Measurements from ENCODE around the gene ANO4.
"Not testable (repeated sequence)": the region's sequence is repeated elsewhere in the genome, so short reads cannot be mapped to it uniquely, and the experiment has no call there.

Gene ANO4

DNA sequence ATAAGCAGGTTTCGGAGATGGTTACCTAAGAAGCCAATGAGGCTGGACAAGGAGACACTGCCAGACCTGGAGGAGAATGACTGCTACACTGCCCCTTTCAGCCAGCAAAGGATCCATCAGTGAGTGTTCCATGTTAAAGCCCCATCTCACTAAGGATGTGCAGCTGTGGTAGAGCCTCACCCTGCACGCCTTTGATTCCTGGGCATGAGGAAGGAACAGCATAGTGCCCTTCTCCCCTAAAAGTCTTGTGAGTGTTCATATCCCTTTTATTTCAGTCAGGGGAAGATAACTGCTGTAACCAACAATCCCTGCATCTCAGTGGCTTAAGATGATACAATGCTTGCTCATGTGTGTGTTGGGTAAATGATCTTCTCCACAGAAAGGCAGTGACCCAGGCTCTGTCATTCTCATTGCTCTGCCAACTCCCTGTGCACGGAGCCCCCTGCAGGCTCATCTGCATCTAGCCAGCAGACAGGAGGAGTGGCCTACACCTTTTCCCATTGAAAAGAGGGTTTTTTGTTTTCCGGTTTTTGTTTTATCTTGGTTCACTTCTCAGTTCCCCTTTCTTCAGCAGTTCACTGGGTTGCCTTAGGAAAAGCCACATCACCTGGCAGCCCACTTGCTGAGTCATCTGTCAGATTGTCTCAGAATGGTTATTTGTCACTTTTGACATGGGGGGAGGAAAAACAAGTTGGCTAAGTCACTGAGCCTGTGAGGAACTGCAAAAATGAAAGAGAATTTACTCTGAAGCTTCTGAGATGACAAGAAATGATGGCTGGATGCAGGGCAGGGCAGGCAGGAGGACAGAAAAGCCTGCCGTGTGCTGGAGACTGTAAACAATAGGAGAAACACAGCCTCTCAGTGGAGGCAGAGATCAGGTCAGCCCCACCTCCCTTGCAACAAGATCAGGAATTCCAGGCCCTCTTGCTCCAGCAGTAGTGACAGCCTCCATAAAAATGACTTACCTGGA lies 193.3 kb downstream of the ANO4 start:
- in situ Hi-C loops (cut with MboI; ENCODE audit: low sequenced_read_pairs): no loop called here

DNA sequence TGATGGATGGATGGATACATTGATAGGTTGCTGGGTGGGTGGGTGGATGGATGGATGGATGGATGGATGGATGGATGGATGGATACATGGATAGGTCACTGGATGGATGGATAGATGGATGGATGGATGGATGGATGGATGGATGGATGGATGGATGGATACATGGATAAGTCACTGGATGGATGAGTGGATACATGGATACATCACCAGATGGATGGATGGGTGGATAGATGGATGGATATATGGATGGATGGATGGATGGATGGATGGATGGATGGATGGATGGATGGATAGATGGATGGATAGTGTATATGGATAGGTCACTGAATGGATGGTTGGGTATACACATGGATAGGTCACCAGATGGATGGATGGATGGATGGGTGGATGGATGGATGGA lies 194.9 kb downstream of the ANO4 start:
- in situ Hi-C loops (cut with MboI; ENCODE audit: low sequenced_read_pairs): not testable (repeated sequence)

DNA sequence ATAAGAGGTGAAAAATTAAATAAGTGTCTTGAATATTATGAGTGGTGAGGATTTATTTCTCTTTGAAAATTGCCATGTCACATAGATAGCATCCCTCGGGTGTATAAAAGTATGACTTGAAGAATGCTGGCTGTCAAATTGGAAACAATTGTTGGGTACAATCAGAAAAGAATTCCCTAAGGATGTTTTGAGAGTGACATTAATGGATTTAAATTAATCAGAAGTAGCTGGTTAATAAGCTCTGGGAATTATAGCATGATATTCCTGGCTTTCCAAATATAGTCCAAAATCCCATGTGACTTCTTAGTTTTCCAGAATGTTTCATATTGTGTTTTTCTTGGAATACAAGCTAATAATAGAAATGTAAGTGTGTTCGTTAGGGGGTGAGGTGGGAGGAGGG lies 196.5 kb downstream of the ANO4 start:
- in situ Hi-C loops (cut with MboI; ENCODE audit: low sequenced_read_pairs): no loop called here

DNA sequence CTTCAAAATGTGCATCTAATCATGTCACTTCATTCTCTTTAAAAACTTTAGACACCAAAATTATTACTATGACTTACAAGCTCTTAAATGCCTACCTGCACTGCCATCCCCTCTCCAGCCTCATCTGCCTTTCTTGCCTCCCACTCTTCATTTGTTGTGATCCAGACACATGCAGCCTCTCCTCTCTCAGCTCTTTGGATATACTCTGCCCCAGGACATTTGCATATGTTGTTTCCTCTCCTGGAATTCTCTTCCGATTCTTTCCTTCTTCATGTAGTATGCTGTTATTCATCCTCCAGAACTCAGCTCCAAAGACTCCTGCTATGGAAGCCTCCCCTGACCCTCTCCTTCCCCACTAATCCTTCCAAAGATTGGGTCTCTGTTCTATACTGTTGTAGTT lies 197.6 kb downstream of the ANO4 start:
- in situ Hi-C loops (cut with MboI; ENCODE audit: low sequenced_read_pairs): no loop called here

DNA sequence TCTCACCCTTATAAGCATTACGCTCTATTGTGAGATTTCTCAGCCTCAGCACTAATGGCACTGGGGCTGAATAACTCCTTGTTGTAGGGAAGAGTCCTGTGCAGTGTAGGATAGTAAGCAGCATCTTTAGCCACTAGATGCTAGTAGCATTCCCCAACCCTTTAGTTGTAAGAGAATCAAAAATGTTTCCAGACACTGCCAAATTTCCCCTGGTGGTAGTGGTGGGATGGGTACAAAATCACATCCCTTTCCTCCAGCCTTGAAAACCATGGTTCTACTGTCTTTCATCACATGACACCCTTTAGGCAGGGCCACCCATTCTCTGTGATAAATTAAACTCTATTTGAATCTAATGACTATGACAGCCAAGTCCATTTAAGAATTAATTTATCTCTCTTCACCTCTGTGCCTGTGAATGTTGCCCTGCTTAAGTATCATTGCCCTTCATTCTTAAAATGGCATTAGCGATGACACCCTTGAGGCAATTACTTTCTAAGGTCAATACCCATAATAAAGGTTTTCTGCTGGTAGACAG lies 199.4 kb downstream of the ANO4 start:
- in situ Hi-C loops (cut with MboI; ENCODE audit: low sequenced_read_pairs): no loop called here

DNA sequence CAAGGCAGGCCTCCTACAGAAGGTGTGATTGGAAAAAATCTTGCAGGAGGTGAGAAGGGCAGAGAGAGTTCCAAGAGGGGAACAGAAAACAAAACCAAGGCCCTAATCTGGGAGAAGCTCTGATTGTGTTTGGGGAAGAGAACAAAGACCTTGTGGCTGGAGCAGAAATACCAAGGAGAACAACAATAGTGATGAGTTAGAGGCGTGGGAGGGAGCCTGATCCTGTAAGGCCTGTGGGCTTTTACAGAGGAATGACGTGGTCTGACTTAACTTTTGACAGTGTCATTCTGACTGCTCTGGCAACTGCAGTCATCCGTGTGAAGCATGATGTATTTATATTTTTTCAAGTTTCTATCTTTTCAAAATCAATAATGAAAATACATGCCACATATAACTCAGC lies 200.6 kb downstream of the ANO4 start:
- in situ Hi-C loops (cut with MboI; ENCODE audit: low sequenced_read_pairs): no loop called here

DNA sequence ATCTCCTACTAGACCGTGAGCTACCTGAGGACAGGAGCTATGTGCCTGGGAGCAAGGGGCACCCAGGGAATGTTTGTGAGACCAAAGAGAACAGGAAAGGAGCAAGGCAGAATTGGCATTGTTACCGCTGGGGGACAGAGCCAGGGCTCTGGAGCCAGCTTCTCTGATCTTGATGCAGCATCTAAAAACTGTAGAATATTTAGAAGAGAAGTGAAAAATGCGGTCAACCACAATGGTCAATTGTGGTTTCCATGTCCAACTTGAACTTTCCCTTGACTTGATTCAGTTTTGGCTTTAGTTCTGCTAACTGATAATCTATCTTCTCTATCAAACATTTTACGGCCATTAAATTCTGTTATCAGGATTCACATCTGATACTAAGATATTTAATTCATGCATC lies 201.2 kb downstream of the ANO4 start:
- in situ Hi-C loops (cut with MboI; ENCODE audit: low sequenced_read_pairs): no loop called here

DNA sequence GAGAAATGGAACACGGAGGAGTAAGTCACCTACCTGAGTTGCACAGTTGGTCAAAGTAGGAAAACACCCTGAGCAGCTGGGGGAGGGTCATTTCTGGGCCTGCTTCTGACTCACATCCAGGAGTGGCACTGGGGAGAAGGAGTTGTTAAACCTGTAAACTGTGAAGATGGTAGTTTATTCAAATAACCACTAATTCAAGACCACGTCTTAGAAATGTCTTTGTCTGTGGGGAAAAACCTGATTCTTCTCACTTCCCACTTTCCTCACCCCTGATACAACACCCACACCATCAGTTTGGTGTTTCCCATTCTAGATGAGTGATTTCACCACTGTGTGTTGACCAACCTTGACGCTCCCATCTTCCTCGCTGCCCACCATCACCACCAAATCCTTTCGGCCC lies 207.1 kb downstream of the ANO4 start:
- in situ Hi-C loops (cut with MboI; ENCODE audit: low sequenced_read_pairs): no loop called here

DNA sequence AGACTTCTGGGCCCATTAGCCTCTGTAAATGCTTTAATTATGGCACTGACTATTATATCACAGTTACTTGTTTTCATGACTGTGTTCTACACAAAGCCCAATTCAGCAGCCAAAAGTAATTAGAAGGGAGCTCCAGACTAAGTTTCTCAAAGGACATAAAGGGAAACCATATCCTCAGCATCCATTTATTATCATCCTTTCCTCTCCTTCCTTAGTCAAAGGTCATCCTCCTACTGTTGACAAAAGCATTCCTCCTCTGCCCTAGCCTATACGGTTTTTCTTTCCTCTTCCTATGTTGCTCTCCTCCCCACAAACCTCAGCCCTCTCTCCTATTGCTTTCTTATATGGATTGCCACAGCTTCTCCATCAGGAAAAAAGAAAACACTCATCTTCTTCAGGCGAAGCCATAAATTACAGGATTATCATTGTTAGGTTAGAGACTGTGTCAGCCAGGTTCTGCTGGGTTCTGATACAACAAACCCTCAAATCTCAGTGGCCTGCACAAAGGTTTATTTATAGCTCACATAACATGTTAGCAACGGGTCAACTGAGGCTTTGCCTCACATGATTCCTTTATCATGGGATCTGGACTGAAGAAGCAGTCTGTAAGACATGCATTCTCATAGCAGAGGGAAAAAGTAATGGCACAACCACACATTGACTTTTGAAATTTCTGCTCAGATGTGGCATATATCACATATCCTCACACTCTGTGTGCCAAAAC lies 208.3 kb downstream of the ANO4 start:
- in situ Hi-C loops (cut with MboI; ENCODE audit: low sequenced_read_pairs): no loop called here

DNA sequence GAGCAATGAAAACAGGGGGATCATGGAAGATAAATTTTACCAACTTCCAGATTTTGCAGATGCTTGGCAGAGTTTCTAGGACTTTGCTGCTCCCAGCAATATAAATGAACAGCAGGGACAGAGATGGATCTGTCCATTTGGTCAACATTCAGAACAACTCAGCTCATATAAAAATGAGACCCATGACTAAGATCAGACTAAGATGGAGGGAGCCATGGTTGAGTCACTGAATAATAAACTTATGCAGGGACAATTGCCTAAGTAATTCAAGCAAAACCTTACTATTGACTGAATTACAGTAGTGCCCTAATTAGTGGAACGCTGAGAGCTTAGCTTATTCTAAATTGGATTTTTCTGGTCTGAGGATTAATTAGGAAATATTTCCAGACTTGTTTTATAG lies 210.3 kb downstream of the ANO4 start:
- in situ Hi-C loops (cut with MboI; ENCODE audit: low sequenced_read_pairs): no loop called here

DNA sequence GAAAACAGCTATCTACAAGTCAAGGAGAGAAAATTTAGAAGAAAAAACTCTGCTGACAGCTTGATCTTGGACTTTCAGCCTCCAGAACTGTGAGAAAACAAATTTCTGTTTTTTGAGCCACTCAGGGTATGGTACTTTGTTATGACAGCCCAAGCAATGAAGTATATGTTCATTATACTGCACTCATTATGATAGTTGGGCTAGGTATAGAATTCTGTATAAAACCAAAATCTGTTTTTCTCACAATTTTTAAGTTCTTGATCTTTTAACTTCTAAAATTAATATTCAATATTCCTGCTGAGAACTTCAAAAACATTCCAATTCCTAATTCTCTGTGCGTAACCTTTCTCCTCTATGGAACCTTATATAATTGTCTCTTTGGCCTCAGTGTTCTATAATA lies 214.7 kb downstream of the ANO4 start:
- in situ Hi-C loops (cut with MboI; ENCODE audit: low sequenced_read_pairs): no loop called here

DNA sequence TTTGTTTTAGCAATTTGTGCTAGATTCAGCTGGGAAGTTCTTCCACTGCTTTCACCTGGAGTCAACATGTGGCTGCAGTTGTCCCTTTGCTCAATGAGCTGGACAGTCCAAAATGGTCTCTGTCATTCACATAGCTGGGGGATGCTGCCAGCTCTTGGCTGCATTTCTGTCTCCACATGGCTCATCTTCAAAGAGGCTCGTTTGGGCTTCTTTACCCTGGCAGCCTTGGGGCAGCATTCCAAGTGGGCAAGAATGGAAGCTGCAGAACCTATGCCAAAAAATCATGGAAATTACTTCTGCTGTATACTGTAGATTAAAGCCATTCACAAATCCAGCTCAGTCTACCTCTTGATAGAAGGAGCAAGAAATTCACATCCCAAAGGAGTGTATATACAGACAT lies 216.3 kb downstream of the ANO4 start:
- in situ Hi-C loops (cut with MboI; ENCODE audit: low sequenced_read_pairs): no loop called here

DNA sequence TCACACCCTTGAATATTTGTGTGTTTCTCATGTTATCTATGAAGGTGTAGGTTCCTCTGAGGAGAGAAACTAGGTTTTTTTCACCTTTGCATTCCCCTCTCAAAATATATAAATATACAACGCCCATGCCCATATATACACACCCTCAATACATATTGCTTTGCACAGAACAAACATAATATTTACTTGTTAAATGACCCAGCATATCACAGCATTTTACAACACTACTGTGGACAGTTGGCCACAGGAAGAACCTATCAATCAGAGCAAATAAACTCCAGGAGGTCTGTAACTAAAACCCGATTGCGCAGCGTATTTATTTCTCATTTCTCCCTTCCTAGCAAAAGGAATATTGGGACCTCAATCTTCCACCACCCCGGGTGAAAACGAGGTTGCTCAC lies 219.4 kb downstream of the ANO4 start:
- in situ Hi-C loops (cut with MboI; ENCODE audit: low sequenced_read_pairs): no loop called here

DNA sequence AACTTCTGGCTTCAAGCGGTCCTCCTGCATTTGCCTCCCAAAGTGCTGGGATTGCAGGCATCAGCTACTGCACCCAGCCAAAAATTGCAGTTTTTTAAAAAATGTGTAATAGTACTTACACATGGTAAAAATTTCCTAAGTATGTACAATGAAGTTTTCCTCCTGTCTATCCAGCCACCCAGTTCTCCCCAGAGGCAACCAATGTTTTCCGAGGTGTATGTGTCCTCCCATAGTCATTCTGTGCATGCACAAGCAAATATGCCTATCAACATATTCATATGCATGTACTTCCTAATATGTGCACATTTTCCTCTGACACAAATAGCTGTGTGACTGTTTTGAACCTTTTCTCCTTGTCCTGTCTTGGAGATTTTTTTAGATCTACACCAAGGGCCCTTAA lies 220.5 kb downstream of the ANO4 start:
- in situ Hi-C loops (cut with MboI; ENCODE audit: low sequenced_read_pairs): no loop called here

DNA sequence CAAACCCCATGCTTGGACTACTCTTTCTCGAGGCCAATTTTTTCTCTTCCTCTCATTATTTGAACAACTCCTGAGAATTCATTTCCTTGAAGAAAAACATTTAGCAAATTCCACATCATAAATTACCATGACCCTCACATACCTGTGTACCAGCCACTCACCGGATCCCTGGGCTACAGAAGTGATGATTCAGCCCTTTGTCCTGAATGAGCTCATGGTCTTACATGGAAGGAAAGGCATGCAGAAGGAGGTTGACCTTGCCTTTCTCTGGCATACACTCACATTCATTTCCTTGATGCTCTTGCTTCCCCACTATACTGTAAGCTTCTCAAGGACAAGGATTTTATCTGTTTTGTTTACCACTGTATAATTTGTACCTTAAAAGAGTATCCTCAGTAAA lies 224.0 kb downstream of the ANO4 start:
- in situ Hi-C loops (cut with MboI; ENCODE audit: low sequenced_read_pairs): no loop called here

DNA sequence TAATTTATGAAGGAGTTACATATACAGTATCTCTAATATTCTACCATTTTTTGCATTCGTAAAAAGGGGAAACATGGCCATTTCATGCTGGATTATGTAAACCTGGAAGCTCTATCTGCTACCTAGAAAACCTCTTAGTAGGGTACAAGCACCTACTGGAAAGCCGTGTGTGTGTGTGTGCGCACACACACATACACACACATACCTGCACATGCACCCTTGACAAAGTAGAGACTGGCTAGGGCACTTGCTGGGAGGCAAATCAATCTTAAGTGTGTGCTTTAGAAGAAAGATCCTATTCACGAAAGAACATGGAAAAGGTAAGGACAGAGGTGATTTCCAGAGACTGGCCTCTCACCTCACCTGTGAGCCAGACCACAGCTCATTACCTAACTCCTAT lies 224.6 kb downstream of the ANO4 start:
- in situ Hi-C loops (cut with MboI; ENCODE audit: low sequenced_read_pairs): no loop called here

DNA sequence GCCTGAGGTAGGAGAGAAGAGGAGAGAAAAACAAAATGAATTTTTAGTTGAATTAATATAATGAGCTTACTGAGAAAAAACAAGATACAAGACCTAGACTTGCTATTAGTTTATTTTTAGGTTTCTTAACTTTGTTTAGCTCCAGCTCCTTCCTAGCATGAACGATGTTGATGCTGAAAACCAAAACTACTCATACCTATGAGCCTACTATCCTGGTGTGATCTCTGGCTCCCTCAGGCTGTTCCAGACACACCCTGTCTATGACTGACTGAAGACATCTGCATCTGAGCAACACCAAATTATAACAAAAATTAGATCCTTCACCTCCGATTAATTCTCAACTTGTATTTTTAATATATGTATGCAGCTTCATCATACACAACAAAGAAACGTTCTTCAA lies 225.1 kb downstream of the ANO4 start:
- in situ Hi-C loops (cut with MboI; ENCODE audit: low sequenced_read_pairs): no loop called here

DNA sequence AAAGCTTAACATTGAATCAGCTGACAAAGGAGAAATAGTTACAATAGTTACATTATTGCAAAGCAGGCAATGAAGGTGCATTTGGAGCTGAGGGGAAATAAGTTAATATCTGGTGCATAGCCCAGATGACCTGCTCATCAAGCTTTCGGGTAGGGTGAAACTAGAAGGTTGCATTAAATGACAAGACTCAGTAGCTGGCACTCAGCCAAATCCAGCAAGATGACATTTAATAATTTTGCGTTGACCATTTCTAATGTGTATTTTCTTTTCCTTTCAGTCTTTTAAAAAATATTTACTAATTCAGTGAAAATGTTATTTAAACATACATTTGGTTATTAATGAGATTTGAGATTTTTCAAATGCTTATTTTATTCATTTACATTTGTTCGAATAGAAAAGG lies 226.9 kb downstream of the ANO4 start:
- in situ Hi-C loops (cut with MboI; ENCODE audit: low sequenced_read_pairs): no loop called here

DNA sequence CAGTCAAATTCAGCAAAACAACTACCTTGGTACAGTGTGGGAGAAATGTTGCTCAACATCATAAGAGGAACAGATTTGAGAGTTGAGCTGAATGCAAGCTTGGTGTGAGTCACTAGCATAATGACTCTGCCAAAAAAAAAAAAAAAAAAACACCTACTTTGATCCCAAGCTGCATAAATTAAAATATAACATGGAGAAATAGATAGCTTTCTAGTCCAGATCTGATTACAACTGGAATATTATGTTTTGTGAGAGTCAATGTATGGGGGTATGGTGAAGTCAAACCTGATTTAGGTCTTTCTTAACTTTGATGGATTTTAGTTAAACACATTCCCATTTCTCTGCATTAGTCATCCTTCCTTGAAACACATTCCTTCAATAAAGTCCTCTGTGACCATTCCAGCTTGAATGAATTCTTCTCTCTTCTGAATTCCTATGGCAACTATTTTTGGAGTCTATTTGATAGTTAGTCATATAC lies 227.4 kb downstream of the ANO4 start:
- in situ Hi-C loops (cut with MboI; ENCODE audit: low sequenced_read_pairs): no loop called here

DNA sequence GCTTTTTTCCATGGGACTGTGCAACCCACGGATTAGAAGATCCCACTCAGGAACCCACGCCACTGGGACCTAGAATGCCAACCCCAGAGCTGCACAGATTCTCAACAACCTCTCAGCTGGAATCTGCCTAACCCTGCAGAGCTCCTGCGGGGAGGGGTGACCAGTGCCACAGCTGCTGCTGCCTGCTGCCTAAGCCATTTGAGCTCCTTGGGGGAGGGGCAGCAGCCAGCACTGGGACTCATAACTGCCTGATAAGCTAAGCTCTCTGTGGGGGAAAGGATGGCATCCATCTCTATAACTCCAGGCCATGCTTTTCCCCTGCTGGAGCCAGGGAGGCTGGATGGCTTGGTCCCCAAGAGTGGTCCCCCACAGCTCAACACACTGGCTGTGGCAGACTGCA lies 232.6 kb downstream of the ANO4 start:
- in situ Hi-C loops (cut with MboI; ENCODE audit: low sequenced_read_pairs): no loop called here

DNA sequence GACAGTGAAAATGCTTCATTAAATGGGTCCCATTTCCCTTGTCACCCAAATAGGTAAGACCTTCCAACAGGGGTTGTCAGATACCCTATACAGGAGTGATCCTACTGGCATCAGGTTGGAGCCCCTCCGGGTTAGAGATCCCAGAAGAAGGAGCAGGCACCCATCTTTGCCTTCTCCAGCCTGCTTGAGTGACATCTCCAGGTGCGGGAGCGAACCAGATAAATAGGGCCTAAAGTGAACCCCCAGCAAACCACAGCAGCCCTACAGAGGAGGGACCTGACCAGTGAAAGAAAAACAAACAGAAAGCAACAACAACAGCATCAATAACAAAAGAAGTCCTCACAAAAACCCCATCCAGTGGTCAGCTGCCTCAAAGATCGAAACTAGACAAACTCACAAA lies 233.2 kb downstream of the ANO4 start:
- in situ Hi-C loops (cut with MboI; ENCODE audit: low sequenced_read_pairs): no loop called here
